Glomerular endothelial cell (primary cell): ENCODE results near the gene PLEKHG4B. TPM values are rescaled to one million over a fixed set of nuclear protein-coding genes. Genes with fewer than 3 reads are reported as not detected.
"Not testable (repeated sequence)": the region's sequence is repeated elsewhere in the genome, so short reads cannot be mapped to it uniquely, and the experiment has no call there.

ENCODE experiments used
- DNase-seq: peaks from one replicate; pipeline ENCODE4 v3.0.0-alpha.2; 2011; ENCODE audit warnings: low read depth, low spot score; ENCODE audit errors: extremely low read depth
- total RNA-seq: library from RNA; depleted of rRNA; stranded (reverse); fragments of >200 nt; gene quantifications from 2 replicates; pipeline ENCODE4 v1.2.3, GENCODE V29; 2015

Gene PLEKHG4B
- total RNA-seq, 1 donor from 2014 or later: 0.06 TPM

DNA sequence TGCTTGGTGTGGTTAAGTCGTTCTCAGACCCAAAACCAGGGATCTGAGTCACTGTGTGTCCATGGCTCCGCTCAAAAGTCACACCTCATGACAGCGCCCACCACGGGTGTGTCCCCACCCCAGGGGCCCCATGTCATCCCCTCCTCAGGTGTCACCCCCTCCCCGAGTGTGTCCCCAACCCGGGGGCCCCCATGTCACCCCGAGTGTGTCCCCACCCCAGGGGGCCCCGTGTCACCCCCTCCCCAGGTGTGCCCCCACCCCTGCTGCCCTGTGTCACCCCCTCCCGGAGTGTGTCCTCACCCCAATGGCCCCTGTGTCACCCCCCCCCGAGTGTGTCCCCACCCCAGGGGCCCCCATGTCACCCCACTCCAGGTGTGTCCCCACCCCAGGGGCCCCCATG lies 104.4 kb downstream of the PLEKHG4B start:
- DNase-seq: no peak

DNA sequence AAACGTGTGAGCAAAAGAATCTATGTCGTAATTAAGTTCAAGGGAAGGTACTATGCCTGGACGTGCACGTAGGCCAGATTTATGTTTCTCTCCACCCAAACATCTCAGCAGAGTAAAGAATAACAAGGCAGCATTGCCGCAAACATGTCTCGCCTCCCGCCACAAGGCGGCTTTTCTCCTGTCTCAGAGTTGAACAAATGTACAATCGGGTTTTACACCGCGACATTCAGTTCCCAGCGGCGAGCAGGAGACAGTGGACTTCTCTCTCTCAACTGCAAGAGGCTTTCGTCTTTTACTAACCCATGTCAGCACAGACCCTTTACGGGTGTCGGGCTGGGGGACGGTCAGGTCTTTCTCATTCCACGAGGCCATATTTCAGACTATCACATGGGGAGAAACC lies 105.1 kb downstream of the PLEKHG4B start:
- DNase-seq: not testable (repeated sequence)

DNA sequence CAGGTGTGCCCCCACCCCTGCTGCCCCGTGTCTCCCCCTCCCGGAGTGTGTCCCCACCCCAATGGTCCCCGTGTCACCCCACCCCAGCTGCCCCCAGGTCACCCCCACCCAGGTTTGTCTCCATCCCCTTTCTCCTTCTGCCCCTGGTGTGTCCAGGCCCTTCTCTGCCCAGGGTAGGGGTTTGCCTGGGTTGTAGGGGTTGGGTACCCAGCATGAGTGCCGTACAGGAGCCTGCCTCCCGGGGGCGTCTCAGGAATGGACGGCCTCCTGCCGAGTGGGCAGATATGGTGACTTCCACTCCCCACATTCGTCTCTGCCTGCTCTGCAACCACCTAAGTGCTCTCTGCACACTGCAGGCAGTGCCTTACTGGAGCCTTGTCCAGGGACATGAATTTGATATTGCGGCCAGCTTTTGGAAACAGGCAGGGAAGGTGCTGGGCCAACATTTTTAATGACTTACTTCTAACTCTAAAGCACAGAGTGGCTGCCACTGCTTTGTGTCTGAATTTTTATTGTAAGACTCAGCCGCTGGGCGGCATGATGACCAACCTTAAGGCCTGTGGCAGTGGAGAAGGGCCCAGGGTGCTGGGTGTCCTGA lies 106.0 kb downstream of the PLEKHG4B start:
- no peak for DNase-seq

DNA sequence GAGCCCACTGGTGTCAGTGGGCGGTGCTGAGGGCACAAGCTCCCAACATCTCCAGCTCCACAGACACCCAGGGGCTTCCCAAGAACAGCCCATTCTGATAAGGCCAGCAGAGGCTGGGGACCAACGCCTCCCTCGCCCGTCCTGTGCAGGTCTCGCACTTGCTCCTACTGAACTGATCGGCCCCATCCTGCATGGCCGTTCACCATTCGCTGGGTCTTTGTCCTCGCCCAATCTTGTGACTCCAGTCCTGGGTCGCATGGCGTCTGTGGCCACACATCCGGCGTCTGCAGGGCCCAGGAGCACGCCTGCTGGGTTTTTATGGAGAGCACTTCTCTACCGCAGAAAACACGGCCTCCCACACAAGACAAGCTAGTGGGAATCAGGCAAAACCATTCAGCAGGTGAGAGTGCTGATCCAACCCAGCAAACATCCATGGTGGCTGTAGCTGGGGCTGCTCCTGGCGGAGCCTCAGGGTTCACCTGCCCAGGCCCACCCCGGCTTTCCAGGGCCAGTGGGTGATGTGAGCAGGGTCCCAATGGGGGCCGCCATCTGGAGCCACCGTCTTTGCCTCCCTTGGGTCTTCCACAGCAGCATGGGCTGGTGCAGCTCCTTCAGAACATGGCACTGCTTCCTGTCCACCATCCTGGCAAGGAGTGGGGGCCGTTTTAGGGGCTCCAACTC lies 106.7 kb downstream of the PLEKHG4B start:
- no peak for DNase-seq

DNA sequence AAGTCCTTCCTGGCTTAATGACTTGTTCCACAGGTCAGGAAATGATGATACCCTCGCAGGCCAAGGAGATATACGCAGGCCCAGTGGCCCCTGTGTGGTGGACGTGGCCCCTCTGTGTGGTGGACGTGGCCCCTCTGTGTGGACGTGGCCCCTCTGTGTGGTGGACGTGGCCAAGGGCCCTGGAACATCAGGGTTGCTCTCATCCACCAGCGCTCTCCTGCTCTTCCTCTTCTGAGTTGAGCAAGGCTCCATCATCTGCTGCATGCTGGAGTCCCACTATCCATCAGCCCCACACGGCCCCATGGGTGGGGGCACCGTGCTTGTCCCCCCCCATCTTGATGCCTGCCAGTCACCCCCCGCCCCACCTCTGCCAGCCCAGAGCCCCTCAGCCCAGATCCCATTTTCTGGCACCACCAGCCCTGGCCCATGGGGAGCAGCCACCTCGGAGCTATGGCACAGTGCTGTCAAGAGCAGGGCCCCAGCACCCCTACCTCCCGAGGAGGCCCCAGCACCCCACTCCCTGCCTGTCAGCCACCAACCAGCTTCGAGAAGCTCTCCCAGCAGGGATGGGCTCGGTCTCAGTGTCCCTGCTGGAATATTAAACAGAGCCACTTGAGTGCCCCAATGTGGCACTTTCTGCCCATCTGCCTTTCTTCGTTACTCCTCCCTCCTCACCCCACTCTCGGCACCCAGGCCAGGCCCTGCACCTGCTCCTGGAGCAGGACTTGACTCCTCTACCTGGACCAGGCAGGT lies 107.4 kb downstream of the PLEKHG4B start:
- no peak for DNase-seq

DNA sequence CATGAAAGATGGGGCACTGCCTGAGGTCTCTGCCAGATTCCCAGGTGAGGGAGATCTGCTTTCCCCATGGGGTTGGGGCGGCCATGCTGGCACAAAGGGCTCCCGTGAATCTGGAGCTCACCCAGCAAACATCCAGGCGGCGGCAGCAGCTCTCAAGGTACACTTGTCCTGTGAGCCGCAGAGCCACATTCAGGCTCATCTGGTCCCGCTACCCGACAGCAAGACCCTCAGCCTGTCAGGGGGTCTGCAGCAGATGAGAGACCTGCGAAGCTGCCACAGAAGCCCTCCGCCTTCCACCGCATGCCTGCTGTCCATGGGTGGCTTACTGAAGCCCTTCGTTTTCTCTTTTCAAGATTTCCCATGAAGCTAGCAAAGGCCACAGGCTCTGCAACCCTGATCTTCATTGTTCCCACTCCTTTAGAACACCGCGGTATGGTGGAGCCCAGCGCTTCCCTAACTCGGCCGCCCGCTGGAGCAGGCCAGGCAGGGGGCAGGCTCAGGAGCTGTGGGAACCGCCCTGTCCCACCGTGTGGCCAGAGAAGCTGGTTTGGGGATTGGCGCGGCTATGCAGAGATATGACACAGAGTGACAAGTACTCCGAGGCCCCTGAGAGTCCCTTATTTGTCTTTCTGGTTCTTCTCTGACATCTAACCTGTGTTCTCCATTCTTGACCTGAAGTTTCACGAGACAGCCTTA lies 108.1 kb downstream of the PLEKHG4B start:
- DNase-seq: no peak

DNA sequence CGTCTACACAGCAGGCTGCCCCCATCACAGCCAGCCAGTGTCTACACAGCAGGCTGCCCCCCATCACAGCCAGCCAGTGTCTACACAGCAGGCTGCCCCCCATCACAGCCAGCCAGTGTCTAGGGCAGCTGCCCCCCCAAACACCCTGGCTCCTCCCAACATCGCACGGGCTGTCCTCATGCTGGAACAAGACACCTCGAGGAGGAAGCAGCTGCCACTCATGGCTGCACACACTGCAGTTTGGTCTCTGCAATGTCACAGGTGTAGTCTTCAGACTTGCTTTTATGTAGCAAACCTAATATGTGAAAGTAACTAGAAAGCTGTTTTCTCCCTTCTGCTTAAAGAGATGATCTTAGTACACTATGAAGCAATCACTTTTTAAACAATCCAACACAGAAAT lies 109.0 kb downstream of the PLEKHG4B start:
- DNase-seq: no peak

DNA sequence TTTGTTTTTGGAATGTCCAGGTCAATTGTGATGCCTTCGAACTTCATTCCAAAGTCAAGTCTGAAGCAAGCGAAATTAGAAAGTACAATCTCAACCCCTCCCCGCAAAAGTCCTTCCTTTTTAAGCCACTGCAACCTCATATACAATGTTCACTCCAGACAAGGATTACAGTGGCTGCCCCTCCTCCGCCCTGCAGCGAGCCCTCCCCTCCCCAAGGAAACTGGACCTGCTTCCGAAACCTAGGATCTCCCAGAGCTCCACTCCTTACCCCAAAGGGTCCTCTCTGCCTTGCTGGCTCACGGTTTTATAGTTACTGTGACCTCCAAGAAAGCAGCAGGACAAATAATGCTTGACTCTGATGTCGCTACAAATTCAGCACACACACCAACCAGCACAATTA lies 109.7 kb downstream of the PLEKHG4B start:
- DNase-seq: no peak

DNA sequence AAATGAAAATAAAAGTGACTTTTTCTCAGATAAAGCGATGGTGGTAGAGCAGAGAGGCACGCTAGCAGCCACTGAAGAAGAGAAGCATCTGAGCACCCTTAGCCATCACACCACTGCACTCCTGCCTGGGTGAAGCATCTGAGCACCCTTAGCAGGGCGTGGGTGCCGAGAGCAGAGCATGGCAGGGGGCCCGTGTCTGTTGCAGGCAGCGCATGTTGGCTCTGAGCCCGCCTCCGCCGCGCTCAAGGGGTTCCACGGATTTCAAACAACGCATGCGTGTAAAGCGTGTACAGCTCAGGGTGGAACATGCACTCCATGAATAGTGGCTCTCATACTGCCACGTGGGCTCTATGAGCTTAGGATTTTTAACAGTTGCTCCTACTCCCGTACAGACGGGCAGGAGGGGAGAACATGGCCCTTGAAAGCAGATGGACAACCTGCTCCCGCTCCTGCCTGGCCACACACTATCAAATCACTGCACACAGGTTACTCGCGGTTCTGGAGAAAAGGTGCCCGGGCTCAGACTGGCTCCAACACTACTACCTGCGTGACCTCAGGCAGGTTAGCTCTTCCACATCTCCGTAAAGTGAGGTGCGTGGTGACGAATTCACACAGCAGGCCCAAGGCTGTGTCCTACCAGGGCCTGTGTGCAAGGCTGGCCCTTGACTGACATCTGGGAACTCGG lies 111.4 kb downstream of the PLEKHG4B start:
- no peak for DNase-seq

DNA sequence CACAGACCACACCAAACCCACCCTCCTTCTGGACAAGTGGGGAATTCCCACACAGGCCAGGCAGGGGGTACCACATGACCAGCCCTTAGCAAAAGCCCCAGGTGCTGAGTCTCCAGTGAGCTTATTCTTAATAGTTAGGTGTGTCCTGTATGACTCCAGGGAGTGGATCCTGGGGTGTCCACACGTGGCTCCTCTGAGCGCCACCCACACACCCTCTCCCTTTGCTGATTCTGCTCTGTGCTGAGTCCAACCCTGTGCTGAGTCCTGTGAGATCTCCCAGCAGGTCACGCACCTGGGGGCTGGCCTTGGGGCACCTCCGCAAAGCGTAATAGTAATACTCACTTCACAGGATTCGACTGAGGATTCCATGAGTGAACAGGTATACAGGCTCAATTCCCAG lies 112.0 kb downstream of the PLEKHG4B start:
- no peak for DNase-seq

DNA sequence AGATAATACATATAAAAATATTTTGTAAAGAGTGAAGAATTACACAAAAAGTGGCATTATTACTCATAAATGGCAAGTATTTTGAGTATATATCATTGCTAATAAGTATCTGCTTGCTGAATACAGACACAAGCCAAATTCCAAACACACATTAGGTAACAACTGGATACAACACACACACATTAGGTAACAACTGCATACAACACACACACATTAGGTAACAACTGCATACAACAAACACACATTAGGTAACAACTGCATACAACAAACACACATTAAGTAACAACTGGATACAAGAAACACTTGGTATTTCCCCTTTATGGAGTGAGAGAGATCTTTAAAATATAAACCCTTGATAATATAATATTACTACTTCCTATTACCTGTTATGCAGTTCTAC lies 112.5 kb downstream of the PLEKHG4B start:
- no peak for DNase-seq

DNA sequence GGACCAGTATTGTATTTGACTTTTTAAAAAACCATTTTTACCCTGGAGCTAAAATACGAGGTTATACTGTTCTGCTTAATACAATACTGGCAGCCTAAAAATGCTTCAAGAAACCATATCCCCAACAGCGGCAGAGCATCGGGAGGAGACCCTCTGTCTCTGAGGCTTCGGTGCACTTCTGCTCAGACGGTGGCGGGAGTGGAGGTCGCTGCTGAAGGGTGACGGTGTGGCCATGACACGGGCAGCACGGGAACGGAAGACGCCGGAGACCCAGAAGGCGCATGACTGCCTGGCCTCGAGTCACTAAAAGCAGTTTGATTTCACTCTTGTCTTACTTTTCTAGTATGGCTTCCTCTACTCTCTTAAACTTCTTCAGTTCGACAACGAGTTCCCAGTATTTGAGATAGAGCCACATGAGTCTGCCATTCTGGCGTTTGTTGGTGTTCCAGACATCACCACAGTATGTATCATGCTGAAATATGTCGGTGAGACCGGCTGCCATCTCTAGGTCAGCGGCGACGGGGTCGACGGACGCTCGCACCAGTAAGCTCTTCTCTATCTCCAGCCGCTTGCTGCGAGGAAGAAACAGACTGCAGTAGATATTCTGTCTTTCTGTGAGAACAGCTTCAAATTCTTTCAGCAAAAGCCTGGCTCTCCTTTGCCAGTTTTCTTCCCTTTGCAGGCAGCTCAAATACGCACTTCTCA lies 113.2 kb downstream of the PLEKHG4B start:
- no peak for DNase-seq

DNA sequence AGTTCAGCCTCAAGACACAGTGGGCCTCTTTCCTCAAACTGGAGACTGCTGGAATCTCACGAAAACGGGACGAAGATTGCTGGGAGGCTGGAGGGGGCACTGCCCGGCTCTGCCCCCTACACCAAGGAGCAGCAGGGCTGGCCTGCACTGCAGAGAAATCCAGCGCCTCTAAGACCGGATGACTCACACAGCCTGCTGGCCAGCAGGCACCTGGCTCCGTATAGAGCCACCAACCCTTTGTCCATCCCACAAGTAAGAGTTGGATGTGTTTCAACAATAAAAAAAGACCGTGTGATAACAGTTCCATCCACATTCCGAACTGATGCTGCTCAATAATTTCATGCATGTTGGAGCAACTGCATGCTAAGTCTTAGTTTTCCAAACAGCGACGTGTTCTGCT lies 114.4 kb downstream of the PLEKHG4B start:
- no peak for DNase-seq

DNA sequence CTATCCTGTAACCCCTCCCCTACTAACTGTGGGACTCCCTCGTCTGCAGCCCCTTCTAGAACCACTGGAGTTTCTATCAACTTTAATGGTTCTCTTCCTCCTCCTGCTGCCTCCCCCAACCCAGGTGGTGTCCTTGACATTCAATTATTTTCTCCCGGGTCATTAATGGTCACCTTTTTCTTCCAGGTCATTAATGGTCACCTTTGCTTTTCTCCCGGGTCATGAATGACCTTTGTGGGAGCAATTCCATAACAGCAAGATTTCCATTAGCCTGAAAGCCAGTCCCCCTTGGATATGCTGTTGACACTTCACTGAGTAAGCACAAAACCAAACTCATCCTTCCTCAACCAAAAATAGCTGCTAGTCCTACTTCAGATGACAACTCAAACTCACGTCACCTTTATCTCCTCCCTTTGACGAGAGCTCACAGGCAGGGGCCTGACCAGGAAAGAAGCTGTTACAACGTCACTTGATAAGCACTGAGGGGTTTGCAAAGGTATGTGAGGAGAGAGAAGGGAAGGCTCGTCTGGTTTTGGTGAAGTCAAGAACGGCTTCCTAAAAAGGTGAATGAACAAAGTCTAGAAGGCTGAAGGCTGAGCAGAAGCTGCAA lies 115.1 kb downstream of the PLEKHG4B start:
- DNase-seq: no peak

DNA sequence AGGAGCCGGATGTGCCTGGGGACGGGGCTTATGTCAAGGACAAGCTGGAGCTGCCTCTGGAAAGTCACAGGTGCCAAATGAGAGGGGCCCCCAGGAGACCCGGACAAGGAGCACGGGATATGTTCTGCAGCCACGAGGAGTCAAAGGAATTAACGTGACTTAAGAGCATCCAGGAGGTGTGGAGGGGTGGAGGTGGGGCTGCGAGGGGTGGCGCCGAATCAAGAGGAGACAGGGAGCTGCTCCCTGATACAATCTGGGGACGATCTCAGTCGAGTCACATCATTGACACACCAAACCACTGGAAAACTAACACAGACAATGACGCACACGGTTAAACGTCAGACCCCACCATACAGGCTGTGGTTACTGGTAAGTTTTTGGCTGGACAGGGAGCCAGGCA lies 115.6 kb downstream of the PLEKHG4B start:
- no peak for DNase-seq

DNA sequence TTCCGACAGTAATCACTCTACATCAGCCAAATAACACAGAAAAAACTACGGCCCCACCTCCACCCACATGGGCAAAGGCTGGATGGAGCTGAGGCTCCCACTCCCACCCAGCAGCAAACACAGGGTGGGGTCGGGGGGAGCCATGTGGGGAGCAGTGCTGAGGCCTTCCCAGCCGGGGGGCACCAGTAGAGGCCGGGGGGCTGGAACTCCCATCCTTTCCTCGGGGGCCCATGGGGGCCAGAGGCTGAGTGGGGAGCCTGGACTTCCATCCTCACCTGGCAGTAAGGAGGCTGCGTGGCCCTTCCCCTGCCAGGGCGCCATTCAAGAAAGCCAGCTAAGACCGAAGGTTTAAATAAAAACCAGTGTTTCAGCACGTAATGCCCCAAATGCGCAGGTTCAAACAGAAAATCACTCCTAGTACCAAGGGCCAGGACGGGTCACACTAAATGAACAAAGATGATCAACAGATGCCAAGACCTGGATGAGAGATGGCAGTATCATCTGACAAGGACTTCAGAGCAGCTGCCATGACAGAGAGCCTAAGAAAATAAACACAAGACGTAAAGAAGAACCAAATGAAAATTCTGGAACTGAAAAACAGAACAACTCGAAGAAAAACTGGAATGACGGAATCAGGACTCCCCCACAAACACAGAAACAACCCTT lies 116.6 kb downstream of the PLEKHG4B start:
- DNase-seq: no peak

DNA sequence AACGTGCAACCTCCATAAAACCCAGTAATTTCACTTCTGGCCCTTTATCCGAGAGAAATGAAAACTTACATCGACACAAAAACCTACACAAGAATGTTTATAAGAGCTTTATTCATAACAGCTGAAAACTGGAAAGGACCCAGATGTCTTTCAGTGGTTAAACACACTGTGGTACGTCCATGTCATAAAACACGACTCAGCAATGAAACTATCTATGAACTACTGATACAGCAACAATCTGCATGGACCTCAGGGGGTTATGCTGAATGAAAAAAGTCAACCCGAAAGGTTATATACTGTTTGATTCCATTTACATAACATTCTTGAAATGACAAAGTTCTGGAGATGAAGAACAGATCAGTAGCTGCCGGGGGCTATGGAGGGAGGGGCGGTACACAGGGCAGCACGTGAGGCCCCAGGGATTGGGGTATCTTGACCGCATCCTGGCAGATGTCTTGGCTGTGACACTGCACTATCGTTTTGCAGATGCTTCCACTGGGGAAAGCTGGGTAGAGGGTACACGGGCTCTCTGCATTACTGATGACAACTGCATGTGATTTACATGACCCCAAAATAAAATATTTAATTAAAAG lies 121.9 kb downstream of the PLEKHG4B start:
- no peak for DNase-seq

DNA sequence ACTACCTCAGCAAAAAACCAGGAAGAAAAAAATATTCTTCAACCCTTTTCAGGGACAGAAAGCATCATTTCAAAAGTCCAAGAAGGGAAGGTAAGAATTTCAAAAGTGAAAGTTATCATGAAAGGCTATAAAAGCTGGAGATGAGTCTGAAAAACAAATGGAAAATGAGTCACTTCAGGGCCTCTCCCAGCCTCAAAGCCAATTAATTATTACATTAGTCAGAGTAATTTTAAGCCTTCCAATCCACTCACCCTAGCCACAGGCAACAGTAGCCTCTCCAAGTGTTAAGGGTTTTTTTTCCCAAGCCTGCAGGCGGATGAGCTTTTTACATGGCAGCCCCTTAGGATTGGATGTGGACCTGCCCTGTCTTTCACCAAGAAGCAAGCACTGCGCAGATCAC lies 123.3 kb downstream of the PLEKHG4B start:
- not testable (repeated sequence) for DNase-seq

DNA sequence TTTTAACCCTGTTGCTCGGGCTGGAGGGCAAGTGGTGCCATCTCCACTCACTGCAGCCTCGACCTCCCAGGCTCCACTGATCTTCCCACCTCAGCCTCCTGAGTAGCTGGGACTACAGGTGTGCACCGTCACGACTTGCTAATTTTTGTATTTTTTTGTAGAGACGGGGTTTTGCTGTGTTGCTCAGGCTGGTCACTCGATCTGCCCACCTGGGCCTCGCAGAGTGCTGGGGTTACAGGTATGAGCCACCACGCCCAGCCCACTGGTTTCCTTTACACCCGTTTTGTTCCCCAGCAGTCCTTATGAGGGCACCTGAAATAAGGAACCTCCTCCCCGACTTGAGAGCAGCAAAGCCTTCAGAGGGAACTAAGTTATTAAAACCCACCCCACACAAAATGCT lies 124.1 kb downstream of the PLEKHG4B start:
- DNase-seq: not testable (repeated sequence)
